H1 (cell line): Measurements from ENCODE around the gene RXFP4. TPM values are rescaled to one million over a fixed set of nuclear protein-coding genes. Genes with fewer than 3 reads are reported as not detected.

Experiments used
- CTCF ChIA-PET: fragments of 300-600 bp; sonication (Branson Sonifier 250); formaldehyde crosslinking; loops from one replicate; lab custom pipeline; 2021; ENCODE audit not compliant: partially characterized antibody; lab: Charles Lee
- POLR2A ChIA-PET: fragments of 300-600 bp; sonication (Branson Sonifier 250); formaldehyde crosslinking; loops from one replicate; lab custom pipeline; 2021; ENCODE audit warnings: inconsistent platforms; ENCODE audit not compliant: partially characterized antibody; lab: Charles Lee
- DNase-seq, 2 experiments: peaks; one replicate each; pipeline versions ENCODE4 v3.0.0 to v3.0.0-alpha.2; 2010 to 2022; ENCODE audit warnings: low spot score in 2 of 2, low read depth in 1 of 2, mixed read lengths in 1 of 2
- FAIRE-seq: peaks from 2 replicates; lab custom pipeline; 2011; peaks lifted over from hg19 to GRCh38; lab: Jason Lieb, UNC
- H2AFZ ChIP-seq: 2 replicates; pipeline ENCODE4 v1.8.1; 2012; ENCODE audit warnings: low read length, inconsistent platforms
- H2AK5ac ChIP-seq: 2 replicates; pipeline ENCODE4 v1.6.1; 2013; ENCODE audit warnings: low read depth, low read length
- H2BK120ac ChIP-seq: replicated peaks from 2 replicates; pipeline ENCODE3; 2013; ENCODE audit warnings: low read depth, low read length, inconsistent platforms
- H2BK12ac ChIP-seq: 2 replicates; pipeline ENCODE4 v1.6.1; 2013; ENCODE audit warnings: low read depth, low read length
- H2BK15ac ChIP-seq: 2 replicates; pipeline ENCODE4 v1.6.1; 2013; ENCODE audit warnings: low read length
- H2BK20ac ChIP-seq: 2 replicates; pipeline ENCODE4 v1.6.1; 2013; ENCODE audit warnings: low read length
- H2BK5ac ChIP-seq: 2 replicates; pipeline ENCODE4 v1.6.1; 2013; ENCODE audit warnings: low read depth, low read length
- H3K14ac ChIP-seq: 2 replicates; pipeline ENCODE4 v1.6.1; 2013; ENCODE audit warnings: inconsistent platforms; ENCODE audit not compliant: insufficient read length
- H3K18ac ChIP-seq: 2 replicates; pipeline ENCODE4 v1.6.1; 2013; ENCODE audit warnings: low read length; ENCODE audit errors: extremely low read depth
- H3K23ac ChIP-seq: 2 replicates; pipeline ENCODE4 v1.6.1; 2013; ENCODE audit warnings: inconsistent platforms; ENCODE audit not compliant: insufficient read length
- H3K23me2 ChIP-seq: 2 replicates; pipeline ENCODE4 v1.6.1; 2013; ENCODE audit warnings: low read depth, low read length
- H3K27ac ChIP-seq: 2 replicates; pipeline ENCODE4 v1.6.1; 2011; ENCODE audit warnings: low read depth, low read length, inconsistent platforms
- H3K27me3 ChIP-seq, 4 experiments: replicated peaks in 1 of 4; 1 replicate in 1 of 4; 2 replicates in 3 of 4; pipeline versions ENCODE4 v1.6.1 to v1.8.1; 2011 to 2013; ENCODE audit warnings: low read length in 3 of 4, mild to moderate bottlenecking in 3 of 4, inconsistent platforms in 2 of 4, mixed read lengths in 2 of 4, moderate library complexity in 1 of 4; ENCODE audit not compliant: control insufficient read depth in 3 of 4, insufficient read depth in 3 of 4; ENCODE audit errors: extremely low read depth in 1 of 4
- H3K36me3 ChIP-seq, 4 experiments: 2 replicates each; pipeline versions ENCODE4 v1.6.1 to v1.8.1; 2011 to 2013; ENCODE audit warnings: mild to moderate bottlenecking in 4 of 4, low read length in 3 of 4, moderate library complexity in 2 of 4, control low read depth in 1 of 4, inconsistent platforms in 1 of 4; ENCODE audit not compliant: insufficient read depth in 4 of 4, control insufficient read depth in 2 of 4
- H3K4ac ChIP-seq: replicated peaks from 2 replicates; pipeline ENCODE3; 2013; ENCODE audit warnings: low read length, low read depth, mixed read lengths, inconsistent platforms; ENCODE audit not compliant: insufficient read length
- H3K4me1 ChIP-seq, 4 experiments: replicated peaks in 1 of 4; 1 replicate in 1 of 4; 2 replicates in 3 of 4; pipeline versions ENCODE4 v1.6.1 to v1.8.1; 2011 to 2013; ENCODE audit warnings: low read length in 3 of 4, inconsistent platforms in 2 of 4, mixed read lengths in 1 of 4; ENCODE audit not compliant: insufficient read depth in 4 of 4, control insufficient read depth in 3 of 4
- H3K4me2 ChIP-seq, 2 experiments: 2 replicates each; pipeline versions ENCODE4 v1.6.1 to v1.8.1; 2011 to 2013; ENCODE audit warnings: low read depth in 2 of 2, low read length in 2 of 2, control low read depth in 1 of 2, inconsistent platforms in 1 of 2, mild to moderate bottlenecking in 1 of 2; ENCODE audit not compliant: insufficient read depth in 1 of 2
- H3K4me3 ChIP-seq, 4 experiments: fragments of 200-600, 300-600 bp in 1 of 4; sonication (generic), shearing (Covaris generic), sonication (Bioruptor Twin) in 1 of 4; 2 replicates each; pipeline versions ENCODE4 v1.5.1 to v1.8.1; 2011 to 2016; ENCODE audit warnings: low read length in 4 of 4, low read depth in 3 of 4, control low read depth in 2 of 4, inconsistent platforms in 2 of 4, mild to moderate bottlenecking in 2 of 4, mixed read lengths in 1 of 4, moderate library complexity in 1 of 4; ENCODE audit not compliant: insufficient read depth in 2 of 4; ENCODE audit errors: extremely low read depth in 1 of 4
- H3K56ac ChIP-seq: replicated peaks from 2 replicates; pipeline ENCODE3; 2013; ENCODE audit warnings: low read depth, mild to moderate bottlenecking, mixed read lengths, low read length, inconsistent platforms; ENCODE audit not compliant: insufficient read length
- H3K79me1 ChIP-seq: 2 replicates; pipeline ENCODE4 v1.6.1; 2013; ENCODE audit warnings: low read depth, low read length, control low read depth
- H3K79me2 ChIP-seq, 2 experiments: 2 replicates each; pipeline versions ENCODE4 v1.6.1 to v1.8.1; 2012 to 2013; ENCODE audit warnings: low read length in 2 of 2, mild to moderate bottlenecking in 2 of 2, inconsistent platforms in 1 of 2; ENCODE audit not compliant: insufficient read depth in 2 of 2, control insufficient read depth in 1 of 2
- H3K9ac ChIP-seq, 4 experiments: replicated peaks in 1 of 4; 1 replicate in 1 of 4; 2 replicates in 3 of 4; pipeline versions ENCODE4 v1.6.1 to v1.8.1; 2011 to 2013; ENCODE audit warnings: low read depth in 3 of 4, low read length in 3 of 4, control low read depth in 2 of 4, mild to moderate bottlenecking in 2 of 4, moderate library complexity in 2 of 4, inconsistent platforms in 1 of 4; ENCODE audit errors: extremely low read depth in 1 of 4
- H3K9me3 ChIP-seq, 2 experiments: 2 replicates each; pipeline versions ENCODE4 v1.6.1 to v1.8.1; 2012 to 2013; ENCODE audit warnings: mild to moderate bottlenecking in 2 of 2, moderate library complexity in 2 of 2, control low read depth in 1 of 2, inconsistent platforms in 1 of 2, low read depth in 1 of 2, low read length in 1 of 2, mixed read lengths in 1 of 2; ENCODE audit not compliant: insufficient read depth in 2 of 2
- H4K20me1 ChIP-seq, 2 experiments: replicated peaks in 1 of 2; 2 replicates each; pipeline versions ENCODE3 to v1.8.1; 2011 to 2013; ENCODE audit warnings: inconsistent platforms in 2 of 2, low read length in 2 of 2, mild to moderate bottlenecking in 1 of 2; ENCODE audit not compliant: insufficient read depth in 2 of 2, control insufficient read depth in 1 of 2
- H4K5ac ChIP-seq: 2 replicates; pipeline ENCODE4 v1.6.1; 2013; ENCODE audit warnings: low read length, low read depth, mixed read lengths, inconsistent platforms; ENCODE audit not compliant: insufficient read length
- H4K8ac ChIP-seq: 2 replicates; pipeline ENCODE4 v1.8.0; 2013; ENCODE audit warnings: mild to moderate bottlenecking, moderate library complexity, low read length, inconsistent platforms; ENCODE audit not compliant: insufficient read depth; ENCODE audit errors: extremely low read depth
- H4K91ac ChIP-seq: replicated peaks from 2 replicates; pipeline ENCODE3; 2013; ENCODE audit warnings: low read length, mixed read lengths, inconsistent platforms; ENCODE audit not compliant: insufficient read length
- ATF3 ChIP-seq: IDR thresholded peaks from 2 replicates; pipeline ENCODE4 v1.6.1; 2011; ENCODE audit warnings: low read depth, mild to moderate bottlenecking, low read length; ENCODE audit not compliant: insufficient read depth
- BACH1 ChIP-seq: IDR thresholded peaks from 2 replicates; pipeline ENCODE4 v1.6.1; 2012; ENCODE audit warnings: low read length, improper control_type of control experiment
- CHD2 ChIP-seq: IDR thresholded peaks from 2 replicates; pipeline ENCODE4 v1.6.1; 2012; ENCODE audit warnings: low read length, improper control_type of control experiment
- SIN3A ChIP-seq, 2 experiments: IDR thresholded peaks in 1 of 2; conservative IDR thresholded peaks in 1 of 2; 2 replicates each; pipeline ENCODE4 v1.6.1; 2011 to 2012; ENCODE audit warnings: low read length in 2 of 2, improper control_type of control experiment in 1 of 2, low read depth in 1 of 2, mild to moderate bottlenecking in 1 of 2
- SP1 ChIP-seq: IDR thresholded peaks from 2 replicates; pipeline ENCODE4 v1.6.1; 2011; ENCODE audit warnings: low read depth, low read length
- USF2 ChIP-seq: IDR thresholded peaks from 2 replicates; pipeline ENCODE4 v1.6.1; 2011; ENCODE audit warnings: low read length, improper control_type of control experiment
- WGBS, 2 experiments: shearing (Covaris generic) in 1 of 2; methylation state at CpG; one replicate each; pipeline versions ENCODE4 v1.1.6 to v1.1.7; 2013 to 2015; ENCODE audit warnings: low lambda C conversion rate in 2 of 2, mixed read lengths in 2 of 2, inconsistent platforms in 1 of 2, low coverage in 1 of 2, missing lambda C conversion rate in 1 of 2; ENCODE audit not compliant: insufficient replicate concordance in 2 of 2, insufficient coverage in 1 of 2, insufficient read length in 1 of 2; ENCODE audit errors: extremely low coverage in 1 of 2, missing lambda C conversion rate in 1 of 2; 5-methylcytosine and 5-hydroxymethylcytosine counted together
- polyA plus RNA-seq, 7 experiments: library from polyadenylated mRNA; depleted of rRNA in 3 of 7; stranded (reverse) in 5 of 7; unstranded in 2 of 7; fragments of >200 nt in 5 of 7; fragments of 200-250 nt in 2 of 7; gene quantifications; 1 replicate in 5 of 7; 2 replicates in 1 of 7; 4 replicates in 1 of 7; pipeline versions ENCODE4 v1.2.1 to v1.2.3, GENCODE V29; 2011 to 2013; ENCODE audit warnings: missing spikeins in 2 of 7, mixed read lengths in 2 of 7
- total RNA-seq: library from RNA; stranded (reverse); fragmentation: NEBNext Ultra II Directional; extraction: Animal tissue kit (Norgen Biotek cat#: 25700); gene quantifications from 2 replicates; pipeline ENCODE4 v1.2.1, GENCODE V29; 2021

Gene RXFP4
- total and polyA plus RNA-seq, 2 of the 8 experiments (the other 6 are each of a cell fraction or from before 2014, with no cell fraction given): not detected

- H4K91ac ChIP-seq: no peak overlapping the region
- H3K56ac ChIP-seq: no peak overlapping the region
- H2BK15ac ChIP-seq: no peak overlapping the region
- H3K4ac ChIP-seq: no peak overlapping the region
- peaks cover 16 to 57% (median 35%) of the 10 kb centered on the region in 4 experiments for H3K36me3 ChIP-seq
- no peak overlapping the region for H3K27ac ChIP-seq
- no peaks in the 10 kb centered on the region for H3K23me2 ChIP-seq
- H2BK120ac ChIP-seq: no peak overlapping the region
- TF ChIP-seq SIN3A (conservative IDR thresholded peaks at IDR 0.05 in 1 of 2, IDR thresholded peaks at IDR 0.05 in 1 of 2; ENCODE audit: low read depth in 1 of 2, low read length in 2 of 2): no peak
- no peak for TF ChIP-seq CHD2
- no peak for TF ChIP-seq USF2
- TF ChIP-seq ATF3: no peak
- no peak for TF ChIP-seq SP1
- TF ChIP-seq BACH1: no peak
- no peaks in the 10 kb centered on the region for H3K79me2 ChIP-seq
- POLR2A ChIA-PET: interaction anchor here (1.1 to 1.3 kb wide), 3 partner anchors 11 to 14 kb away, joined by 3 to 4 read pairs (median 4); no protein-coding TSS in a partner anchor
- H2BK12ac ChIP-seq: no peak overlapping the region
- H3K9me3 ChIP-seq: no peaks in the 10 kb centered on the region
- no peaks in the 10 kb centered on the region for H3K79me1 ChIP-seq
- FAIRE-seq: no peak
- no peaks in the 10 kb centered on the region for H4K20me1 ChIP-seq
- H3K23ac ChIP-seq: no peak overlapping the region
- H4K8ac ChIP-seq: no peak overlapping the region
- H4K5ac ChIP-seq: no peak overlapping the region
- no peaks in the 10 kb centered on the region for H3K27me3 ChIP-seq
- no peak overlapping the region for H2AK5ac ChIP-seq
- no peak overlapping the region for H2AFZ ChIP-seq
- CTCF ChIA-PET: interaction anchor here (0.6 to 0.7 kb wide), 2 partner anchors 43 to 1073 kb away, joined by 3 read pairs; no protein-coding TSS in a partner anchor
- H2BK20ac ChIP-seq: no peak overlapping the region
- DNase-seq: no peak
- H3K4me1 ChIP-seq: no peaks in the 10 kb centered on the region
- H3K9ac ChIP-seq: no peak overlapping the region
- H3K4me3 ChIP-seq: no peak overlapping the region
- 95% methylated on average over 2 of the region's 2 CpGs; no CpG with 5 or more reads in 1 of the 2 experiments for WGBS, 2 experiments
- no peak overlapping the region for H3K14ac ChIP-seq
- no peak overlapping the region for H2BK5ac ChIP-seq
- no peak overlapping the region for H3K18ac ChIP-seq
- H3K4me2 ChIP-seq: no peak overlapping the region
Observed at GRCh38 chr1:155899683-155900082, 41.8 kb upstream of the RXFP4 start.
